A673 (cell line): ENCODE measurements around the gene SRCIN1. TPM values are rescaled to one million over a fixed set of nuclear protein-coding genes. Genes with fewer than 3 reads are reported as not detected.

ENCODE experiments used
- BruUV-seq: library from RNA; stranded (reverse); fragments of 400-500 nt; replicated peaks from 2 replicates; lab custom pipeline; 2021; lab: Mats Ljungman, UMichigan
- CTCF ChIA-PET: fragments of 300-600 bp; sonication (Branson Sonifier 250); formaldehyde crosslinking; loops from one replicate; lab custom pipeline; 2022; ENCODE audit warnings: antibody characterized with exemption; lab: Charles Lee
- POLR2A ChIA-PET: fragments of 300-600 bp; sonication (Branson Sonifier 250); formaldehyde crosslinking; loops from one replicate; lab custom pipeline; 2022; ENCODE audit warnings: antibody characterized with exemption; ENCODE audit not compliant: low non-redundant PET; lab: Charles Lee
- DNase-seq: peaks from one replicate; pipeline ENCODE4 v3.0.0-alpha.2; 2015; ENCODE audit warnings: low spot score
- H3K27ac ChIP-seq: fragments of 200-600 bp; sonication (generic); 2 replicates; pipeline ENCODE4 v1.5.1; 2016; ENCODE audit warnings: mixed run types, low read depth, mild to moderate bottlenecking, mixed read lengths, antibody characterized with exemption, low read length; ENCODE audit not compliant: poor library complexity, severe bottlenecking
- H3K27me3 ChIP-seq: fragments of 200-600 bp; sonication (generic); replicated peaks from 2 replicates; pipeline ENCODE4 v1.6.1; 2017; ENCODE audit warnings: mixed run types, low read depth, mild to moderate bottlenecking, mixed read lengths, antibody characterized with exemption, low read length; ENCODE audit not compliant: insufficient read depth, poor library complexity
- H3K36me3 ChIP-seq: fragments of 200-600 bp; sonication (generic); 2 replicates; pipeline ENCODE4 v1.6.1; 2016; ENCODE audit warnings: mixed run types, mild to moderate bottlenecking, mixed read lengths, antibody characterized with exemption, low read length; ENCODE audit not compliant: insufficient read depth, poor library complexity, severe bottlenecking
- H3K4me1 ChIP-seq: fragments of 200-600 bp; sonication (generic); 2 replicates; pipeline ENCODE4 v1.6.1; 2017; ENCODE audit warnings: mixed run types, mild to moderate bottlenecking, mixed read lengths, antibody characterized with exemption, low read length; ENCODE audit not compliant: insufficient read depth, poor library complexity, severe bottlenecking
- H3K4me3 ChIP-seq: fragments of 200-600 bp; sonication (generic); 2 replicates; pipeline ENCODE4 v1.5.1; 2016; ENCODE audit warnings: low read depth, mixed run types, mild to moderate bottlenecking, mixed read lengths, low read length; ENCODE audit not compliant: poor library complexity, severe bottlenecking
- H3K9me3 ChIP-seq: fragments of 200-600 bp; sonication (generic); 2 replicates; pipeline ENCODE4 v1.6.1; 2016; ENCODE audit warnings: mixed run types, low read depth, mild to moderate bottlenecking, mixed read lengths, antibody characterized with exemption, low read length; ENCODE audit not compliant: poor library complexity, severe bottlenecking
- EZH2 ChIP-seq: fragments of 200-600 bp; sonication (generic); IDR thresholded peaks from 2 replicates; pipeline ENCODE4 v1.6.1; 2017; ENCODE audit warnings: borderline replicate concordance, low read depth, mild to moderate bottlenecking, mixed read lengths, antibody characterized with exemption, low read length; ENCODE audit not compliant: poor library complexity, severe bottlenecking
- intact Hi-C: fragments of 100-400 bp; cut with micrococcal nuclease; formaldehyde crosslinking; loops from one replicate; pipeline ENCODE4 v1.10.0; 2022; ENCODE audit not compliant: unreplicated experiment
- total RNA-seq: library from RNA; stranded (reverse); gene quantifications from 2 replicates; pipeline ENCODE4 v1.2.3, GENCODE V29; 2021
- TF ChIP-seq, protein P1 (sequence below): fragments of 300-800, 200-600 bp; sonication (generic); conservative IDR thresholded peaks from 2 replicates; pipeline ENCODE4 v1.5.1; 2017; ENCODE audit warnings: low read depth, mild to moderate bottlenecking, antibody characterized with exemption, low read length, moderate library complexity, mixed read lengths

Gene SRCIN1
- total RNA-seq, 1 experiment from 2014 or later = 1.6 TPM

DNA sequence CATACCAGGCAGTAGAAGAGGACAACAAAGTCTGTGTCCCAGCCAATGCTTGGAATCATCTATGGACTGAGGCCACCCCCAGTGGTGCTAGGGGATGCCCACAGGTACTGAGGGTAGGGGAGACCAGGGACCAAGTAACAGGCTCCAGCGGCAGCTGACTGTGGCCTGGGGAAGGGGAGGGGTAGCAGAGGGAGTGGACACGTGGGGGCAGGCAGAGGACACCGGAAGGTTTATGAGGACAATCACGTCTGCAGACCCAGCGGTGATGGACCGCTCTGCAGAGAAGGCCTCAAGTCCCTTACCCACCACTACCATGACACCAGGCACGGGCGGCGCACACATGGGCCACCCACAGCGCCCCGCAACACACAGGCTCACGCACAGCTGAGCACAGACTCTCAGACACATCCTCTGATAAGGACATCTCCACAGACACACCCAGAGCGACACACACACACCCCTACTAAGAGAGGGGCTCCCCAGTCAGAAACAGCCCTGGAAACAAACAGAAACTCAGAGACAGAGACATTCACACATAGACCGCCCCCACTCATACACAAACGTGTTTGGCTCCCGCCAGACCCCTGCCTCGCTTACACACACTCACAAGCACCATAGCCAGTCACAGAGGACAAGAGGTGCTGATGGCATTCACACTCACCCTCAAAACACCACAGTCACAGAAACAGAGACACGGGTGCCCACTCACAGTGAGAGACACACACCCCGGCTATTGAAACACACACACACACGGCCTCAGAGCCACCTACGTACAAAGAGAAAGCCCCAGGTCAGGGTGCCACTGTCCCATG is 35.8 kb downstream of the SRCIN1 start:
- ChIA-PET POLR2A (no interaction called here), CTCF (no interaction called here)
- intact Hi-C loops = no loop called here
- no peak for TF ChIP-seq EZH2
- TF ChIP-seq, protein P1, sequence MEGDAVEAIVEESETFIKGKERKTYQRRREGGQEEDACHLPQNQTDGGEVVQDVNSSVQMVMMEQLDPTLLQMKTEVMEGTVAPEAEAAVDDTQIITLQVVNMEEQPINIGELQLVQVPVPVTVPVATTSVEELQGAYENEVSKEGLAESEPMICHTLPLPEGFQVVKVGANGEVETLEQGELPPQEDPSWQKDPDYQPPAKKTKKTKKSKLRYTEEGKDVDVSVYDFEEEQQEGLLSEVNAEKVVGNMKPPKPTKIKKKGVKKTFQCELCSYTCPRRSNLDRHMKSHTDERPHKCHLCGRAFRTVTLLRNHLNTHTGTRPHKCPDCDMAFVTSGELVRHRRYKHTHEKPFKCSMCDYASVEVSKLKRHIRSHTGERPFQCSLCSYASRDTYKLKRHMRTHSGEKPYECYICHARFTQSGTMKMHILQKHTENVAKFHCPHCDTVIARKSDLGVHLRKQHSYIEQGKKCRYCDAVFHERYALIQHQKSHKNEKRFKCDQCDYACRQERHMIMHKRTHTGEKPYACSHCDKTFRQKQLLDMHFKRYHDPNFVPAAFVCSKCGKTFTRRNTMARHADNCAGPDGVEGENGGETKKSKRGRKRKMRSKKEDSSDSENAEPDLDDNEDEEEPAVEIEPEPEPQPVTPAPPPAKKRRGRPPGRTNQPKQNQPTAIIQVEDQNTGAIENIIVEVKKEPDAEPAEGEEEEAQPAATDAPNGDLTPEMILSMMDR = no peak
- no peak overlapping the region for H3K27ac ChIP-seq
- DNase-seq = no peak
- H3K36me3 ChIP-seq = no peaks in the 10 kb centered on the region
- H3K27me3 ChIP-seq = peaks cover 15% of the 10 kb centered on the region
- H3K4me3 ChIP-seq = no peak overlapping the region
- no peaks in the 10 kb centered on the region for H3K4me1 ChIP-seq
- no peaks in the 10 kb centered on the region for H3K9me3 ChIP-seq
- BruUV-seq = no TSS peak

DNA sequence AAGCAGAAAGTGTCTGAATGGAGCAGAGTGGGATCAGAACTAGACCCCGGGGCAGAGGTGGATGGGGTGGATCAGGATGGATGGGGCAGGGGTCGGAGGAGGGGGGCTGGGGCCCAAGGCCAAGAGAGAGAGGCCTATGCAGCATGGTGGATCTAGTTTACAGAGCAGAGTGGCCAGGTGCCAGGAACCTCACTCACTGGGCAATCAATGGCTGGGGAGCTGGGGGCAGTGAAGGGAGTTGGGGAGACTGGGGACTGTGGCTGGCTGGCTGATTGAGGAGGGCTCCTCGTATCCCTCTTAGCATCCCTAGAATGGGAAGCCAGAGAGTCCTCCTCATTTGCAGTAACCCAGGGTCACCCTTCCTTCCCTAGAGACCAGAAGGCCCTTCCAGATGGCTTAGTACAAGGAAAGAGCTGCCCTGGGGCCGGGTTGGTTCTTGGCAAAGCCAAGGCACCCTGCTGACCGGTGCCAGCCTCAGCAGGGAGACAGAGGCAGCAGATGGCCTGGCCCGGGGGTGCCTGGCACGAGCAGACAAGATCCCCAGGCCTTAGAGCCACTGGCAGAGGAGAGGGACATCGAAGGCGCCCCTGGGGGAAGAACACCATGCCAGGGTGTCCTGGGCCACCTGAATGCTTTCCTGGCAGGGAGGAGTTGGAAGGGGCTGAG is 36.8 kb downstream of the SRCIN1 start:
- Histone ChIP-seq H3K27ac (no peak overlapping the region), H3K4me3 (no peak overlapping the region), H3K27me3 (peaks cover 11% of the 10 kb centered on the region), H3K4me1 (no peaks in the 10 kb centered on the region), H3K36me3 (no peaks in the 10 kb centered on the region), H3K9me3 (no peaks in the 10 kb centered on the region)
- CTCF ChIA-PET = no interaction called here
- intact Hi-C loops = no loop called here
- DNase-seq = no peak
- no TSS peak for BruUV-seq
- no peak for TF ChIP-seq EZH2
- TF ChIP-seq, protein P1 = no peak
- POLR2A ChIA-PET = no interaction called here

DNA sequence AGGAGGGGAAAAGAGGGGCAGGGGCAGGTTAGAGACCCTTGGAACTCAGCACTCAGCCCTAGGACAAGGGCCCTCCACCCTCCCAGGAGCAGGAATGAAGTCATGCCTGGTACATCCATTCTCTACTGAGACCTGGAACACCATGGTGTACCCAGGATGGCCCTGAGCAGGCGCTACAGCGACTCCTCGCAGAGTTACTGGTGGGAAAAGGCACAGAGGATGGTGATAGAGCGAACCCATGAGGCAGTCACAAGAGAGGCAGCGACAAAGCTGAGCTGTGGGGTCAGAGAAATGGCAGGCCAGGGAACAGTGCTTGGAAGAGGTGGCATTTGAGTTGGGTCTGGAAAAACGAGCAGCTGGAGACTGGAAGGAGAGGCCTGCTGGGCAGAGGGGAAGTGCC is 37.5 kb downstream of the SRCIN1 start:
- DNase-seq = no peak
- POLR2A ChIA-PET = no interaction called here
- CTCF ChIA-PET = no interaction called here

More for the DNA sequence above, 37.5 kb downstream of the SRCIN1 start:
- Histone ChIP-seq H3K9me3 (no peaks in the 10 kb centered on the region), H3K4me1 (no peaks in the 10 kb centered on the region), H3K27ac (no peak overlapping the region), H3K27me3 (peaks cover 5% of the 10 kb centered on the region), H3K36me3 (no peaks in the 10 kb centered on the region), H3K4me3 (no peak overlapping the region)
- intact Hi-C loops = no loop called here
- no TSS peak for BruUV-seq
- TF ChIP-seq, protein P1 = no peak
- no peak for TF ChIP-seq EZH2
